Type B pancreatic cell (in vitro differentiated cells): ENCODE measurements around the gene CDK7. TPM values are rescaled to one million over a fixed set of nuclear protein-coding genes. Genes with fewer than 3 reads are reported as not detected.

Experiments
- DNase-seq: peaks from one replicate; pipeline ENCODE4 v3.0.0; 2021; ENCODE audit warnings: mixed read lengths; ENCODE audit not compliant: unreplicated experiment; ENCODE audit errors: extremely low spot score
- H3K27ac Mint-ChIP-seq: 2 replicates; pipeline ENCODE4 v1.8.0; 2021; ENCODE audit warnings: mild to moderate bottlenecking, mixed read lengths
- H3K27me3 Mint-ChIP-seq: 2 replicates; pipeline ENCODE4 v1.8.0; 2021; ENCODE audit warnings: mixed read lengths
- H3K36me3 Mint-ChIP-seq: 2 replicates; pipeline ENCODE4 v1.8.0; 2021; ENCODE audit warnings: mixed read lengths
- H3K4me1 Mint-ChIP-seq: one replicate; pipeline ENCODE4 v1.8.0; 2021; ENCODE audit warnings: mixed read lengths; ENCODE audit not compliant: unreplicated experiment
- H3K4me3 Mint-ChIP-seq: 2 replicates; pipeline ENCODE4 v1.8.0; 2021; ENCODE audit warnings: mild to moderate bottlenecking, mixed read lengths
- H3K9me3 Mint-ChIP-seq: 2 replicates; pipeline ENCODE4 v1.8.0; 2021; ENCODE audit warnings: mixed read lengths
- total RNA-seq: library from RNA; stranded (reverse); gene quantifications from 2 replicates; pipeline ENCODE4 v1.2.1, GENCODE V29; 2021; ENCODE audit warnings: low replicate concordance
- TF ChIP-seq, protein P1 (sequence below): fragments of 200-600 bp; sonication (generic); conservative IDR thresholded peaks from 2 replicates; pipeline ENCODE4 v1.5.0; 2021; ENCODE audit warnings: antibody characterized with exemption, mild to moderate bottlenecking

CDK7 gene
- total RNA-seq, 1 donor from 2014 or later = 27.3 TPM

DNA sequence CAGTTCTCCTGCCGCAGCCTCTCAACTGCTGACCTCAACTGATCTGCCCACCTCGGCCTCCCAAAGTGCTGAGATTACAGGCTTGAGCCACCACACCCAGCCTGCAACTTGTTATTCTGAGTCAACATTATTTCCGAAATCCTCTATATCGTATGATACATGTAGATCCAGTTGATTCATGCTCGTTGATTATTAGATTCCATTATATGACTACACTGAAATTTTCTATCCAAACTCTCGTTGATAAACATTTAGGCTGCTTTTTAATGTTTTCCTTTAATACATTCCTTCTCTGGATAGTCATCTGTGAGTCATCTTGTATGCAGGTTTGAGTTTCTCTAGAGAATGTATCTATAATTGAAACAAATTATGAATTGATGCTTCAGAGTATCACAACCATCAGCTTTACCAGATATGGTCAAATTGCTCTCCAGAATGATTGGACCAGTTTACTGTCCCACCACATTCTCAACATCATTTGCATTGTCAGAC is 4.1 kb downstream of the CDK7 start:
- Mint-ChIP-seq H3K9me3 (no peaks in the 10 kb centered on the region), H3K4me3 (peak overlapping the region; percentile 66), H3K36me3 (peaks cover 42% of the 10 kb centered on the region), H3K27ac (peak overlapping the region; percentile 53), H3K27me3 (no peaks in the 10 kb centered on the region), H3K4me1 (peaks cover 19% of the 10 kb centered on the region)
- no peak for DNase-seq
- TF ChIP-seq, protein P1, sequence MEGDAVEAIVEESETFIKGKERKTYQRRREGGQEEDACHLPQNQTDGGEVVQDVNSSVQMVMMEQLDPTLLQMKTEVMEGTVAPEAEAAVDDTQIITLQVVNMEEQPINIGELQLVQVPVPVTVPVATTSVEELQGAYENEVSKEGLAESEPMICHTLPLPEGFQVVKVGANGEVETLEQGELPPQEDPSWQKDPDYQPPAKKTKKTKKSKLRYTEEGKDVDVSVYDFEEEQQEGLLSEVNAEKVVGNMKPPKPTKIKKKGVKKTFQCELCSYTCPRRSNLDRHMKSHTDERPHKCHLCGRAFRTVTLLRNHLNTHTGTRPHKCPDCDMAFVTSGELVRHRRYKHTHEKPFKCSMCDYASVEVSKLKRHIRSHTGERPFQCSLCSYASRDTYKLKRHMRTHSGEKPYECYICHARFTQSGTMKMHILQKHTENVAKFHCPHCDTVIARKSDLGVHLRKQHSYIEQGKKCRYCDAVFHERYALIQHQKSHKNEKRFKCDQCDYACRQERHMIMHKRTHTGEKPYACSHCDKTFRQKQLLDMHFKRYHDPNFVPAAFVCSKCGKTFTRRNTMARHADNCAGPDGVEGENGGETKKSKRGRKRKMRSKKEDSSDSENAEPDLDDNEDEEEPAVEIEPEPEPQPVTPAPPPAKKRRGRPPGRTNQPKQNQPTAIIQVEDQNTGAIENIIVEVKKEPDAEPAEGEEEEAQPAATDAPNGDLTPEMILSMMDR = no peak

DNA sequence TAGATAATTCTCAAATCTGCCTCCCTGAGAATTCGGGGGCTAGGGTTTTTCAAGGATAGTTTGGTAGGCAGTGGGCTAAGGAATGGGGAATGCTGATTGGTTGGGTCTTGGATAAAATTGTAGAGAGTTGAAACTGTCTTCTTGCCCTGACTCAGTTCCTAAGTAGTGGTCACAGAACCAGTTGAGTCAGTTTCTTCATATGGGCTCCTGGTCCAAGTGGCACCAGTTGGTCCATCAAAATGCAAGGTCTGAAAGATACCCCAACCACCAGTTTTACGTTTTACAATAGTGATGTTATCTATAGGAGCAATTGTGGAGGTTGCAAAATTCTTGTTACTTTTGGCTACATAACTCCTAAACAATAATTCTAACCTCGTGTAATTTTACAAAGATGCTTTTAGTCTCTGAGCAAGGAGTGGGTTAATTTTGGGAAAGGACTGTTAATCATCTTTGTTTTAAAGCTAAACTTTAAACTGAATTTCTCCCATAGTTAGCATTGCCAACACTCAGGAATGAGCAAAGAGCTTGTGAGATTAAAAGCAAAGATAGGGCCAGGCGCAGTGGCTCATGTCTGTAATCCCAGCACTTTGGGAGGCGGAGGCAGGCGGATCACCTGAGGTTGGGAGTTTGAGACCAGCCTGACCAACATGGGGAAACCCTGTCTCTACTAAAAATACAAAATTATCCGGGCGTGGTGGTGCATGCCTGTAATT is 7.7 kb downstream of the CDK7 start:
- no peaks in the 10 kb centered on the region for H3K9me3 Mint-ChIP-seq
- no peak for DNase-seq
- peaks cover 51% of the 10 kb centered on the region for H3K36me3 Mint-ChIP-seq
- H3K4me1 Mint-ChIP-seq = peaks cover 2% of the 10 kb centered on the region
- H3K4me3 Mint-ChIP-seq = no peak overlapping the region
- no peaks in the 10 kb centered on the region for H3K27me3 Mint-ChIP-seq
- TF ChIP-seq, protein P1 = no peak
- H3K27ac Mint-ChIP-seq = no peak overlapping the region

DNA sequence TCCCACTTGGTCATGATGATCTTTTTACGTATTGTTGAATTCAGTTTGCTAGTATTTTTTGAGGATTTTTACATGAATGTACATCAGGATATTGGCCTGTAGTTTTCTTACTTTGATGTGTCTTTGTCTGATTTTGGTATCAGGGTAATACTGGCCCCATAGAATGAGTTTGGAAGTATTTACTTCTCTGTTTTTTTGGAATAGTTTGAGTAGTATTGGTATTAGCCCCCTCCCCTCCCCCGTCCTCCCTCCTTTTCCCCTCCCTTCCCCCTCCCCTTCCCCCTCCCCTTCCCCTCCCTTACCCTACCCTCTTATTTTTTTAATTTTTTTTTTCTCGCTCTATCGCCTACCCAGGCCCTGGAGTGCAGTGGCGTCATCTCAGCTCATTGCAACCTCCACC is 10.3 kb downstream of the CDK7 start:
- TF ChIP-seq, protein P1 = no peak
- peaks cover 4% of the 10 kb centered on the region for H3K9me3 Mint-ChIP-seq
- H3K27ac Mint-ChIP-seq = no peak overlapping the region
- DNase-seq = no peak
- no peak overlapping the region for H3K4me3 Mint-ChIP-seq
- peaks cover 42% of the 10 kb centered on the region for H3K36me3 Mint-ChIP-seq
- H3K4me1 Mint-ChIP-seq = no peaks in the 10 kb centered on the region
- no peaks in the 10 kb centered on the region for H3K27me3 Mint-ChIP-seq

DNA sequence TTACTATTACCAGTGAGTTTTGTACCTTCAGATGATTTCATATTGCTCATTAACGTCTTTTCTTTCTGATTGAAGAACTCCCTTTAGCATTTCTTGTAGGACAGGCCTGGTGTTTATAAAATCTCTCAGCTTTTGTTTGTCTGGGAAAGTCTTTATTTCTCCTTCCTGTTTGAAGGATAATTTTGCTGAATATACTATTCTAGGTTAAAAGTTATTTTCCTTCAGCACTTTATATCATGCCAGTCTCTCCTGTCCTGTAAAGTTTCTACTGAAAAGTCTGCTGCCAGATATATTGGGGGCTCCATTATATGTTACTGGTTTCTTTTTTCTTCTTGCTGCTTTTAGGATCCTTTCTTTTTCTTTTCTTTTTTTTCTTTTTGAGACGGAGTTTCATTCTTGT is 13.3 kb downstream of the CDK7 start:
- DNase-seq = no peak
- H3K4me1 Mint-ChIP-seq = no peaks in the 10 kb centered on the region
- TF ChIP-seq, protein P1 = no peak
- no peak overlapping the region for H3K4me3 Mint-ChIP-seq
- peaks cover 24% of the 10 kb centered on the region for H3K36me3 Mint-ChIP-seq
- H3K9me3 Mint-ChIP-seq = peaks cover 4% of the 10 kb centered on the region
- no peak overlapping the region for H3K27ac Mint-ChIP-seq
- H3K27me3 Mint-ChIP-seq = no peaks in the 10 kb centered on the region

DNA sequence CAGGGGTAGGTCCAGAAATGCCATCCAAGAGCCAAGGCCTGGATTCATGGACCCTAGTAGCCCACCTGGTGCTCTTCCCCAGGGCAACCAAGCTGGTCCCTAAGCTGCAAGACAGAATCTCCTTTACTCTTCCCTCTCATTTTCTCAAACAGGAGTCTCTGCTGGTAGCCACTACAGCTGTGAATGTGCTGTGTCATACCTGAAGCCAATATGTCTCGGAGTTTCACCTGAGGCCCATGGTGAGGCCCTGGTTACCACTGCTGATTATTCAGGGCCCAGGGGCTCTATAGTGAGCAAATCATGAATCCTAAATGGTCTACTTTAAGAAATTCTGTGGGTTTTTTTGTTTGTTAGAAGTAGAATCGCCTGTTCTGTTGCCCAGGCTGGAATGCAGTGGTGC is 15.9 kb downstream of the CDK7 start:
- Mint-ChIP-seq H3K4me3 (no peak overlapping the region), H3K4me1 (no peaks in the 10 kb centered on the region), H3K9me3 (peaks cover 4% of the 10 kb centered on the region), H3K36me3 (peaks cover 16% of the 10 kb centered on the region), H3K27ac (peak overlapping the region; percentile 55), H3K27me3 (no peaks in the 10 kb centered on the region)
- TF ChIP-seq, protein P1 = no peak
- no peak for DNase-seq
